NCI-H1092 (cell line): ENCODE data around the gene ZDHHC19.
"Not testable (repeated sequence)": the region's sequence is repeated elsewhere in the genome, so short reads cannot be mapped to it uniquely, and the experiment has no call there.

ENCODE experiments used
- DNase-seq: peaks from one replicate; lab custom pipeline; 2025; lab: John Stamatoyannopoulos, UW

Gene ZDHHC19

DNA sequence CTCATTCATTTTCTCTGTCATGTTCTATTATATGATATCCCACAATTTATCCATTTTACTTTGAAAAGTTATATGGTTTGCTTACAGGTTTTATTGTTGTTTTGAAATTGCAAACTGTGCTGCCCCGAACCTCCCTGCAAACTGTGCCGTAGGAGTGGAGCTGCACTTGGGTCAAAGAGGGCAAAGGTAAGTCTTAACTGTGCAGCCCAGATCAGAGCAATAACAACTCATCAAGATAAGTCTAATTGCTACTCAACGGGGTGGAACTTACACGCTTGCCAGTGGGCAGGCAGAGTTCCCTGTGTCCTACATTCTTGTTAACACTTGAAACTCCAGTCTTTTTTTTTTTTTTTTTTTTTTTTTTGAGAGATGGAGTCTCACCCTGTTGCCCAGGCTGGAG is 33.2 kb downstream of the ZDHHC19 start:
- DNase-seq, result no peak

DNA sequence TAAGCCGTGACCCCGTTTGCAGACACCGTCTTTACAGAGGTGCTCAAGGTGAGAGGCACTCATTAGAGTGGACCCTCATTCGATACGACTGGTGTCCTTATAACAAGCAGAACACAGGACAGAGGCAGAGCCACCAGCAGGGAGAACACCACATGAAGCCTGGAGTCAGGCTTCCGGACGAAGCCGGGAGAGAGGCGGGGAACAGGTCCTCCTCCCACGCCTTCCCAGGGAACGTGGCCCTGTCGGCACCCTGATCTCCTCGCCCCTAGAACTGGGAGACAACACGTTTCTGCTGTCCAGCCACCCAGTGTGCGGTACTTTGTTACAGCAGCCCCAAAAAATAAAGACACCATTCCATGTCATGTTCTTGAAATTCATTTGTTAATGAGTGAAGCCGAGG is 33.6 kb downstream of the ZDHHC19 start:
- DNase-seq, result no peak

DNA sequence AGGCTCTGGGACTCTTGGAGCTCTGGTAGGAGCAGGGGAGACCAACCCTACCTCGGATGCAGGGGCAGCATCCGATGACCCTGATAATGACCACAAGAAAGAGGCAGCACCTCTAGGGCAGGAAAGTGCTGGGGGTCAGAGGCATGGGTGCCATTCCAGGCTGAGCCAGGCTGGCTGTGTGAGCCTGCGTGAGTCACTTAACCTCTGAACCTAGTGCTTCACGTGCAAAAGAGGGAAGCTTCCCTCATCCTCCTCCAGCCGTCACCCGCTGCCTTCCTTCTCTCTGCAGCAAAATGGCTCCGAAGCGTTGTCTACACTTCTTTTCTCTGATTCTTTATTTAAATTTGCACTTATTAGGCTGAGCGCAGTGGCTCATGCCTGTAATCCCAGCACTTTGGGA is 35.5 kb downstream of the ZDHHC19 start:
- no peak for DNase-seq

DNA sequence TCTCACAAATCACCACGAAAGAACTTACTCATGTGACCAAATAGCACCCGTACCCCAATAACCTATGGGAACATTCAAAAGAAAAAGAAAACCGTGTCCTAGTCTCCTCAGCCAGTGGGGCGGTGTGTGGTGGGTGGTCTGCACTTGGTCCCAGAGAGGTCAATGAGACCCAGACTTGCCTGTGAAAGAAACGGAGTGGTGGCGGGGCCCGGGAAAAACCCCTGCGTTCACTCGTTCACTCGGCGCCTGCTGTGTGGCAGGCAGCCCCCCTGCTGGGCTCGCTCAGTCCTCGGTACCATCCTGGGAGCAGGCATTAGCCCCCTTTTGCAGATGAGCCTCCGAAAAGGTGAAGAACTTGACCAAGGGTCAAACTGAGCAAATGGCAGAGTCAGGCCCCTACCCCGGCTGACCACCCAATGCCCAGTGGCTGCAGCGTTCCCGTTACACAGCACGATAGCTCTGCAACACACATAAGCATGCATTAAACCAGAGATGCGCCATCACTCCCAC is 36.0 kb downstream of the ZDHHC19 start:
- no peak for DNase-seq

DNA sequence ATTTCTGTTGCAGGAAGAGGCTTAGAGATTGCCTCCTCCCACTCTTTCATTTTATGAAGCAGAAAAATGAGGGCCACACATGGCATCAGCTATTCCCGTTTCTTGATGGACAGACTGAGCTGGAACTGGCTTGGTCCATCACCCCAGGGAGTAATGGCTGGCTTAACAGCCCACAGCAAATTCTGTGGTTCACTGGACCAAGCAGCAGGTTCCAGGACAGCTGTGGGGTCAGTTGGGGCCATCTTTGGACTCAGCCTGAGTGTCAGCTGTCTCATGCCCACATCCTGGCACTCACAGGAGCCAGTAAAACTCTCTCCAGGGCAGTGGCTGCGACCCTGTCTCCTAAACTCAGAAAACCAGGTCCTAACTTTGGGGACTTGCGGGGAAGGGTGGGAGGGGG is 36.5 kb downstream of the ZDHHC19 start:
- no peak for DNase-seq

DNA sequence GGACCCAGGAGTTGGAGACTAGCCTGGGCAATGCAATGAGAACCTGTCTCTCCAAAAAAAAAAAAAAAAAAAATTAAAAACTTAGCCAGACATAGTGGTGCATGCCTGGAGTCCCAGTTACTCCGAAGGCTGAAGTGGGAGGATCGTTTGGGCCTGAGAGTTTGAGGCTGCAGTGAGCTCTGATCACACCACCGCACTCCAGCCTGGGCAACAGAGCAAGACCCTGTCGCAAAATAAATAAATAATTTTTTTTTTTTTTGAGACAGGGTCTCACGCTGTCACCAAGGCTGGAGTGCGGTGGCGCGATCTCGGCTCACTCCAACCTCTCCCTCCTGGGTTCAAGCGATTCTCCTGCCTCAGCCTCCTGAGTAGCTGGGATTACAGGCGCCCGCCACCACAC is 40.9 kb downstream of the ZDHHC19 start:
- DNase-seq, result not testable (repeated sequence)

DNA sequence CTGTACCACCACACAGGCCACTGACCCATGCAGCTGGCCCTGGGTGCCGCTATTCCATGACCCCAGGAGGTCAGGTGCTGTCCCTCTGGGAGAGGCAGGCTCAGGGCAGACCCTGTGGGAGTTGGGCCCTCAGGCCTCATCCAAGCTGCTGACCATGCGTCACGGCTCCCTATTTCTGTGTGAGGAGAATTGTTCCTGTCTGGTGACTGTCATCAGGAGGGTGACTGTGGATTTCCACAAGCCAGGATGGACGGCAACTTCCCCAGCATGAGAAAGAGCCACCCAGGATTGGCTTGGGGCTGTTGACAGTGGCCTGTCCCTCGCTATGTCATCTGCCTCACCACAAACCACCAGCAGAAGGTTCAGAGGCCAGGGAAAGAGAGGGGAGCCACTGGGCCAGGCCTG is 41.4 kb downstream of the ZDHHC19 start:
- no peak for DNase-seq

DNA sequence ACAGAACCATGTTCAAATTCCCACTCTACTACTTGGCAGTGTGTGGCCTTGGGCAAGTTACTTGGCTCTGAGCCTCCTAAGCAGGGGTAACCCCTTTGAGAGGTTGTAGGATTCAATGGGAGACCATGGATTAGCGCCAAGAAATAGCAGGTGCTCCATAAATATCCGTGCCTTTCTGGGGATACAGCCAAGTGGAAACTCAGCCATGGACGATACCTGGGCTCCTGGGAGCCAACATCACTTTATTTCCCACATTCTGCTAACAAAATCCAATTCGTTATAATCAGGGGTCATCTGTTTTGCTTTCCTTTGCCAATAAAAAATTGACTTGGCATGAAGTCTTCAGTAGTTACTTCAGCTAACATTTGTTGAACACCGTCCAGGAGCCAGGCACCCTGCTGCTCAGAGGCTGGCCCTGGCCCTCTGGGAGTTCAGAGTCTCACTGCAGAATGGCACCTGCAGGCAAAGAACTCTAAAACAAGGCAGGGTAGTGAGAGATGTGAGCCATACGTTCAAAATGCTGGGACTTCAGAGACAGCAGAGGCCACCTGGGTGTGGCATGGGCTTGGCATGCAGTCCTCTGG is 42.3 kb downstream of the ZDHHC19 start:
- peak; percentile 99 for DNase-seq

DNA sequence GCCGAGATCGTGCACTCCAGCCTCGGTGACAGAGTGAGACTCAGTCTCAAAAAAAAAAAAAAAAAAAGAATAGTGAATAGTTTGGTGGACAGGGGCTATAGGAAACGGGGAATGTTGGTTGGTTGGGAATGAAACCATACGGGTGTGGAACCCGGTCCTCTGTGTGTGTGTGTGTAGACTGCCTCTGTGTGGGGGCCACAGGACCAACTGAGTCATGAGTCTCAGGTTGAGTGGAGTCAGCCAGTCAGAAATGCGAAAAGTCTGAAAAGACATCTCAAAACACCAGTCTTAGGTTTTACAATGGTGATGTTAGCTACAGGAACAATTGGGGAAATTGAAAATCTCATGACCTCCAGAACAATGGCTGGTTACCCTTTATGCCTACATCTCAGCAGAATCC is 44.5 kb downstream of the ZDHHC19 start:
- DNase-seq, result no peak

DNA sequence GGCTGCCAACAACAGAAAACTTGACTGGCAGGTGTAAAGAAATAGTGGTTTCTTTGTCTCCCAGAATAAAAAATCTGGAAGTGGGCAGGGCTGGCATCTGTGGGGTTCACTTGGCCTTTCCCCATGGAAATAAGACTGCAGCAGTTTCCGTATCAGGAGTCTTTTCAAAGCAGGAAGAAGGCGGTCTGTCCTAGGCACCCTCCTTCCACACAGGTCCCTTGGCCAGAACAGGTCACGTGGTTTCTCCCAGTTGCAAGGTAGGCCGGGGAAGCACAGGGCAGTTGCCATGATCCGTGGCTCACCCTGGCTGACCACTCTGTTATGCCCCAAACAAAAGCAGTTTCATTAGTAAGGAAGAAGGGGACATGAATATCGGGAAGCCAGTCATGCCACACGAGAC is 45.4 kb downstream of the ZDHHC19 start:
- DNase-seq, result no peak

DNA sequence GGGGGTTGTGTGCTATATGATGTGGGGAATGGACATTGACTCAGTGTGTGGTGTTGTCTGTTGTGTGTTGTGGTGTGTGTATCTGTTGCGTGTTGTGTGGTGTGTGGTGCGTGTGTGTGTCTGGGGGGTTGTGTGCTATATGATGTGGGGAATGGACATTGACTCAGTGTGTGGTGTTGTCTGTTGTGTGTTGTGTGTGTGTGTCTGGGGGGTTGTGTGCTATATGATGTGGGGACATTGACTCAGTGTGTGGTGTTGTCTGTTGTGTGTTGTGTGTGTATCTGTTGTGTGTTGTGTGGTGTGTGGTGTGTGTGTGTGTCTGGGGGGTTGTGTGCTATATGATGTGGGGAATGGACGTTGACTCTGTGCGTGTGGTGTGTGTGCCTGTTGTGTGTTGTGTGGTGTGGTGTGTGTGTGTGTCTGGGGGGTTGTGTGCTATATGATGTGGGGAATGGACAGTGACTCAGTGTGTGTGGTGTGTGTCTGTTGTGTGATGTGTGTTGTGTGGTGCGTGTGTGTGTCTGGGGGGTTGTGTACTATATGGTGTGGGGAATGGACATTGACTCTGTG is 46.1 kb downstream of the ZDHHC19 start:
- DNase-seq, result not testable (repeated sequence)

DNA sequence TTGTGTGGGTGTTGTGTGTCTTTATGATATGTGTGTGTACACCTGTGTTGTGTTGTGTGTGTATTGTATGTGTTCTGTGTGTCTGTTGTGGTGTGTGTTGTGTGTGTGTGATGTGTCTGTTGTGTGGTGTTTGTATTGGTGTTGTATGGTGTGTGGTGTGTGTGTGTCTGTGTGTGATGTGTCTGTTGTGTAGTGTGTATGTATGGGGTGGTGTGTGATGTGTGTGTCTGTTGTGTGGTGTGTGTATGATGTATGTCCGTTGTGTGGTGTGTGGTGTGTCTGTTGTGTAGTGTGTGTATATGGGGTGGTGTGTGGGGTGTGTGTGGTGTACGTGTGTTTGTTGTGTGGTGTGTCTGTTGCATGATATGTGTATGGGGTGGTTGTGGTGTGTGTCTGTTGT is 46.6 kb downstream of the ZDHHC19 start:
- DNase-seq, result no peak

DNA sequence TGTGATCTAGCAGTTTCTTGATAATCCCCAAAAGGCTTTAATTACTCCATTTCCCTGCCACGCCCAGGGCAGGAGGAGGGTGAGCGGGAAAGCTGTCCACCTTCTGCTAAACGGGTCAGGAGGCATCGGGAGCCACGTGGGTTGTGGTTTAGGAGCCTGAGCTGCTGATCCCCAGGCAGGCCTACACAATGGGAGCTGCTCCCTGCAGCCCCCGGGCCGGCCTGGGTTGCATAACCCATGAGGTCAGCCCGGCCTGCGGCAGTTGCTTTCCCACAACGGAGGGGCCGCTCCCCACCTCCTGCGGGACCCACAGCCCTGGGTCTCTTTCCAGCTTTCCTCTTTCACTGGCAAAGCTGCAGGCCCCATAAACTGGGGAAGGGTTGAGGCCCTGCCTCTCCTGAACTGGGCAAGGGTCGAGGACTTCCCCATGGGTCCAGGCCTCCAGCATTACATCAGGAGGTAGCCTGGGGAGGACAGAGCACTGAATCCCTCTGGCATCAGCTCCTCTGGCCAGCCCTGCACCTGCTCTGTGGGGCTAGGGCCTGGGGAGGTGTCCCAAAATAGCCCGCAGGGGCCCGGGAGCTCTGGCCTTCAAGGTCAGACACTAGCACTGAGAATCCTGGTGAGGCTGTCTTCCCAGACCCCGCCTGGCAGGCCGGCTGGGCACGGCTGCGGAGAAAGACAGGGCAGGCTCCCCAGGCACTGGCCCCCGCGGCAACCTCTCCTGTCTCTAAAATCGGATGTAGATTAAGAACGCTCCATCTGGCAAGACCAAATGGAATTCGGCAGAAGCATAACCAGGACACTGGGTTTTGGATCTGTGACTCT is 47.3 kb downstream of the ZDHHC19 start:
- DNase-seq, result no peak

DNA sequence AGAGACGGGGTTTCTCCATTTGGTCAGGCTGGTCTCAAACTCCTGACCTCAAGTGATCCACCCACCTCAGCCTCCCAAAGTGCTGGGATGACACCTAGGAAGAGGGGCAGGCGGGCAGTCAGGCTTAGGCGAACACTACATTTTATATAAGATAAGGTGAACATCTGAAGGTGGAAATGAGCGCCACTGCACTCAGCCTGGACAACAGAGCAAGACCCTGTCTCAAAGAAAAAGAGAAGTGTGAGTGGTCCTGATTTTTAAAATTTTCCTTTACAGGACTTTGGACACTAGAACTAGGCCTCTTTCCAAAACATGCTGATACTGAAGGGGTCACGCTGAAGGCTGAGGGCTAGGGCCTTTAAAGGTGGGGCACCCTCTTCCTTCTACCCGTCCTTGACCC is 48.0 kb downstream of the ZDHHC19 start:
- no peak for DNase-seq

DNA sequence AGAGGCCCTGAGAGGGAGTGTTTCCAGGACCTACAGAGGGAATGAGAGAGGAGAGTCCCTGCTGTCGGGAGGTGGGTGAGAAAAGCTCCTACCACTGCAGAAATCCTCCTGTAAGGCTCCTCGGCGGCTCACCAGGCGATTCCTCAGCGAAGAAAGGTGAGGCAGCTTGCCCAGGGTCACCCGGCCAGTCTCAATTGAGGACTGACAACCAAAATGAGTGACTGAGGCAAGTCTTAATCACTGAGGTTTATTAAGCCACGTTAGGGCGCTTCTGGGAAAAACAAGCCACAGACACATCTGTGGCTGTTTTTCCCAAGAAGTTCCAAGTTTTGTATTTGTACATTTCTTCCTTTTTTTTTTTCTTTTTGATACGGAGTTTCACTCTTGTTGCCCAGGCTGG is 48.5 kb downstream of the ZDHHC19 start:
- DNase-seq, result no peak

DNA sequence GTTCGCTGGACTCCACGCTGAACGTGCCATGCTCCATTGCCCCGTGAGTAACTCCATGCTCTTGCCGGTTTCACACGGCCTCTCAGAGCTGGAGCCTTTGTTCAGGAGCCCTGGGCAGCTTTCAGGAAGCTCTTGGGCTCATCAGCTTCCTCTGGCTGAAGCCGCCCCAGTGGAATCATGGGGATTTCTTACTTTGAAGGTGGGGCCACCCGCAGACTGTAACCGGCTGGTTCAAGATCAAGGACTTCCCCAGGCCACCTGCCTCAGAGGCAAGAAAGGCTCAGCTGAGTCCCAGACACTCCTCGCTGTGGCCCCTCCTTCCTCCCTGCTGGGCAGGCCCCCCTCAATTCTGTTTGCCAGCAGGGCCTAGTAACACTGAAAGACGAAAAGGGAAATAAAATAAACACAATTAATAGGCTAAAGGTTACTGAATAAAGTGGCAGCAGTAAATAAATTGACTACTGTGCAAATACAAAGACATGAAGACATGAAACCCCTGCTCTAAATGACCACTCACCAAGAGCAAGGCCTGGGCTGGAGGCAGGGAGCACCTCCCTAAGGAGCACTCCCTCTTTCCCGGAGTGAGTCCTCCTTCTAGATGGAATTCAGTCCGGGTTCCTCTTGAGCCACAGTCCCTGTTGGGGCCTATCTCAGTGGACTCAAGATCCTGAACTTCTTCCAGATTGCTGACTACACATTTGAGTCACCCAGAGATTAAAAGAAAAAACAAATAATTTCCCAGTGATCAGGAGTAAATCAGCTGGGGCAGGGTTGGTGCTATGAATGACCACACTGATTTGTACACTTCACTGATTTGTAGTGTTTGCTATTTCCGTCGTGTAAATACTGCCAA is 51.0 kb downstream of the ZDHHC19 start:
- no peak for DNase-seq

DNA sequence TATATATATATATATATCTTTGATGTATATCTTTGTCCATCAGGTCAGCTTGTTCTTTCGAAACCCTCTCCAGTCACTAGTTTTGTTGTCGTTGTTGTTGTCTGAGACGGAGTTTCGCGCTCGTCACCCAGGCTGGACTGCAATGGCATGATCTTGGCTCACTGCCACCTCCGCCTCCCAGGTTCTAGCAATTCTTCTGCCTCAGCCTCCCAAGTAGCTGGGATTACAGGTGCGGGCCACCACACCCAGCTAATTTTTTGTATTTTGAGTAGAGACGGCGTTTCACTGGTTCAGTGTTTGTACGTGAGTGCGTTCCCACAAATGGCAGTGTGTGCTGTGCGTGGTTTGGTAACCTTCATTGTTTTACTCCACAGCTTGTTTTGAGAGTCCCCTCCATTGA is 51.7 kb downstream of the ZDHHC19 start:
- DNase-seq, result no peak

DNA sequence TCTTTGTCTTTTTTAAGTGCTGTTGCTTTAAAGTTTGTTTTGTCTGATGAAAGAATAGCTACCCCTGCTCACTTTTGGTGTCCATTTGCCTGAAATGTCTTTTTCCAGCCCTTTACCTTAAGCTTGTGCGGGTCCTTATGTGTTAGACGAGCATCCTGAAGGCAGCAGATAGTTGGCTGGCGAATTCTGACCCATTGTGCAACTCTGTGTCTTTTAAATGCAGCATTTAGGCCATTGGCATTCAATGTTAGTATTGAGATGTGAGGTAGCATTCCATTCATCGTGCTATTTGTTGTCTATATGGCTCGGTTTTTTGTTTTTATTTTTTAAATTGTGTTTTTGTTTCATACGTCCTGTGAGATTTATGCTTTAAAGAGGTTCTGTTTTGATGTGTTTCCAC is 55.0 kb downstream of the ZDHHC19 start:
- no peak for DNase-seq

DNA sequence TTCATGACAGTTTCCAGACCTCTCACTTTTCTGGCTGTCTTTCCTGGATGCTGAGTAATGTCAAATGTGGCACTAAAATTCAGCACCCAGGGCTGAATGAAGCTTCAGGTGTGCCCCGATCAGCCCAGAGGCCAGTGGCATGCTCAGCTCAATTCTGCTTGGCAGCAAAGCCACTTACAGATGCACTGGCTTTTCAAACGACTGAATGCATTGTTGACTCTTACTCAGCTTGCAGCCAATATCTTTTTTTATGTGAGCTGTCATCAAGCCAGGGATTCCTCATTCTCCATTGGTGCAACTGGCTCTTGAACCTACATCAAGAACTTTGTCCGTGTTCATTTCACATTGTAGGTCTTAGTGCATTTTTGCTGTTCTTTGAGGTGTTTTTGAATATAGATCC is 60.7 kb downstream of the ZDHHC19 start:
- peak; percentile 59 for DNase-seq

DNA sequence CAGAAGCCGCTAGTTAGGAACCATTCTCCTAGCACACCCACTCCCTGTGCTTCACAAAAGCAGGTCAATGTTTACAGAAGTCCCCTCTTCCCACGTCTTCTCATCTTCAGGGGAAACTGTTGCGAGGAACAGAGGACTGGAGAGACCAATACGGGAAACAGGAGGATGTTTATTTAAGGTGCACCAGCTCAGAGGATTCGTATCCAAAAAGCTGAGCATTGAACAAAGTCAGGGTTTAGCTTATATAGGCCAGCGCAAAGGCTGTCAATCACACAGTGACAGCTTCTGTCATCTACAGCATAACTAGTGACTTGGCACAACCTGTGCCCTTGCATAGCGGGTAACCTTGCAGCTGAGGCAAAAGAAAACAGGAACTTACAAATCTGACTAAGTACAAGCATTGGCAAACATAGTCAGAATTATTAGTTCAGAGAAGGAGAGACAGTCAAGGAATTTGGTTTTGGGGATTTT is 61.3 kb downstream of the ZDHHC19 start:
- no peak for DNase-seq

DNA sequence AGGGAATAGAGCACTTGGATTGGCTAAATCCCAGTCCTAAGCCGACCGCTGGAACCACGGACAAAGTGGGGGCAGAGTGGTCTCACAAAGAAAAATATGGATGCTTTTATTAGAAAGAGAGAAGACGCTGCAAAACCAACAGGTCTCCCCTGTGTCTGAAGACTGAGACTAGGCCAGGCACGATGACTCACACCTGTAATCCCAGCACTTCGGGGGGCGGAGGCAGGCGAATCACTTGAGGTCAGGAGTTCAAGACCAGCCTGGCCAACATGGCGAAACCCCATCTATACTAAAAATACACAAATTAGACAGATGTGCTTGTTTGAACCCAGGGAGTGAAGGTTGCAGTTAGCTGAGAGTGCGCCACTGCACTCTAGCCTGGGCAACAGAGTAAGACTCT is 61.8 kb downstream of the ZDHHC19 start:
- DNase-seq, result no peak
